Thyroid gland (tissue), 4 donors: ENCODE data around the gene SERPINC1.

Experiments used
- CTCF ChIP-seq, 6 experiments: fragments of 200-600 bp in 3 of 6; fragments of 450-650 bp in 3 of 6; sonication (generic) in 3 of 6; IDR thresholded peaks; one replicate each; pipeline ENCODE4 v1.5.1; 2016 to 2019; ENCODE audit warnings: antibody characterized with exemption in 6 of 6, mild to moderate bottlenecking in 2 of 6, inconsistent platforms in 1 of 6, moderate library complexity in 1 of 6
- POLR2A ChIP-seq, 2 donors: fragments of 450-650 bp; IDR thresholded peaks; one replicate each; pipeline ENCODE4 v1.6.1; 2017; ENCODE audit warnings: antibody characterized with exemption in 2 of 2, mild to moderate bottlenecking in 2 of 2, moderate library complexity in 1 of 2

GRCh38 chr1:173916667-173917066 lies 460 bp downstream of the SERPINC1 start:
- TF ChIP-seq CTCF (IDR thresholded peaks at IDR 0.05) (no peak), POLR2A (IDR thresholded peaks at IDR 0.05) (no peak)
